HCT116 (cell line): ENCODE data around the gene TLR2. TPM values are rescaled to one million over a fixed set of nuclear protein-coding genes. Genes with fewer than 3 reads are reported as not detected.

Experiments
- ATAC-seq: fragments of 200-7000 bp; cut with Tn5 transposase; 2 replicates; pipeline ENCODE4 v1.9.1; 2020; ENCODE audit warnings: mild to moderate bottlenecking, moderate library complexity
- BruUV-seq: library from RNA; stranded (reverse); fragments of 400-500 nt; replicated peaks from 2 replicates; lab custom pipeline; 2021; lab: Mats Ljungman, UMichigan
- CTCF ChIA-PET: fragments of 300-600 bp; sonication (Branson Sonifier 250); formaldehyde crosslinking; loops from one replicate; lab custom pipeline; 2021; ENCODE audit warnings: antibody characterized with exemption; lab: Charles Lee
- POLR2A ChIA-PET: fragments of 300-600, 350-600 bp; sonication (Branson Sonifier 250); formaldehyde crosslinking; loops from one replicate; lab custom pipeline; 2021; ENCODE audit warnings: antibody characterized with exemption; lab: Charles Lee
- RAD21 ChIA-PET, 2 experiments: fragments of 300-600 bp; sonication (Branson Sonifier 250); formaldehyde crosslinking; loops; one replicate each; lab custom pipeline; 2023; ENCODE audit warnings: low total read pairs in 2 of 2; ENCODE audit not compliant: uncharacterized antibody in 2 of 2, unreplicated experiment in 2 of 2, low non-redundant PET in 1 of 2; lab: Charles Lee
- DNase-seq: peaks from one replicate; pipeline ENCODE4 v3.0.0-alpha.2; 2010; ENCODE audit warnings: low read depth, low spot score
- H2AFZ ChIP-seq: fragments of 200-600 bp; shearing (Covaris generic), sonication (generic); 2 replicates; pipeline ENCODE4 v1.6.1; 2017; ENCODE audit warnings: low read depth, mixed run types, mixed read lengths, antibody characterized with exemption, low read length; ENCODE audit not compliant: poor library complexity, severe bottlenecking
- H3K27ac ChIP-seq: 2 replicates; pipeline ENCODE4 v1.5.1; 2012; ENCODE audit warnings: low read depth, low read length
- H3K27me3 ChIP-seq: fragments of 200-600 bp; sonication (generic); 2 replicates; pipeline ENCODE4 v1.6.1; 2016; ENCODE audit warnings: mixed run types, low read length, mixed read lengths; ENCODE audit not compliant: insufficient read depth
- H3K36me3 ChIP-seq, 2 experiments: fragments of 200-500 bp in 1 of 2; fragments of 200-600 bp in 1 of 2; sonication (Bioruptor generic) in 1 of 2; sonication (generic) in 1 of 2; 2 replicates each; pipeline versions ENCODE4 v1.5.1 to v1.6.1; 2014 to 2016; ENCODE audit warnings: low read length in 2 of 2, inconsistent platforms in 1 of 2, mixed read lengths in 1 of 2, mixed run types in 1 of 2; ENCODE audit not compliant: insufficient read depth in 2 of 2, control insufficient read depth in 1 of 2
- H3K4me1 ChIP-seq, 2 experiments: fragments of 200-600 bp in 1 of 2; sonication (generic) in 1 of 2; 2 replicates each; pipeline versions ENCODE4 v1.5.1 to v1.6.1; 2012 to 2017; ENCODE audit warnings: low read length in 2 of 2, inconsistent platforms in 1 of 2, mild to moderate bottlenecking in 1 of 2, mixed read lengths in 1 of 2, mixed run types in 1 of 2, moderate library complexity in 1 of 2; ENCODE audit not compliant: insufficient read depth in 2 of 2, control insufficient read depth in 1 of 2
- H3K4me2 ChIP-seq: fragments of 200-600 bp; sonication (generic); 2 replicates; pipeline ENCODE4 v1.6.1; 2017; ENCODE audit warnings: mixed run types, low read length, mixed read lengths
- H3K4me3 ChIP-seq, 2 experiments: fragments of 200-600 bp in 1 of 2; sonication (generic) in 1 of 2; replicated peaks in 1 of 2; 2 replicates each; pipeline ENCODE4 v1.5.1; 2011 to 2016; ENCODE audit warnings: low read length in 2 of 2, control low read depth in 1 of 2, low read depth in 1 of 2, mild to moderate bottlenecking in 1 of 2, mixed read lengths in 1 of 2, mixed run types in 1 of 2
- H3K79me2 ChIP-seq: fragments of 200-600 bp; sonication (generic); 2 replicates; pipeline ENCODE4 v1.6.1; 2017; ENCODE audit warnings: mild to moderate bottlenecking, mixed run types, low read length, moderate library complexity, mixed read lengths; ENCODE audit not compliant: insufficient read depth
- H3K9ac ChIP-seq: fragments of 200-600 bp; sonication (generic); 2 replicates; pipeline ENCODE4 v1.6.1; 2016; ENCODE audit warnings: low read length, mixed read lengths
- H3K9me2 ChIP-seq: fragments of 200-600 bp; sonication (generic), shearing (Covaris generic); 2 replicates; pipeline ENCODE4 v1.6.1; 2017; ENCODE audit warnings: mixed run types, mild to moderate bottlenecking, moderate library complexity; ENCODE audit not compliant: insufficient read depth
- H3K9me3 ChIP-seq, 2 experiments: fragments of 200-500 bp in 1 of 2; fragments of 200-600 bp in 1 of 2; sonication (Bioruptor generic) in 1 of 2; sonication (generic) in 1 of 2; 2 replicates each; pipeline ENCODE4 v1.6.1; 2014 to 2017; ENCODE audit warnings: low read length in 2 of 2, mixed read lengths in 2 of 2, inconsistent platforms in 1 of 2, low read depth in 1 of 2, mild to moderate bottlenecking in 1 of 2, mixed run types in 1 of 2, moderate library complexity in 1 of 2; ENCODE audit not compliant: control insufficient read depth in 1 of 2, insufficient read depth in 1 of 2
- H4K20me1 ChIP-seq: fragments of 200-600 bp; sonication (generic), shearing (Covaris generic); 2 replicates; pipeline ENCODE4 v1.6.1; 2017; ENCODE audit warnings: mixed run types, mild to moderate bottlenecking, moderate library complexity; ENCODE audit not compliant: insufficient read depth
- CBX3 ChIP-seq: IDR thresholded peaks from 2 replicates; pipeline ENCODE4 v1.6.1; 2012; ENCODE audit warnings: low read depth
- CEBPB ChIP-seq: IDR thresholded peaks from 2 replicates; pipeline ENCODE4 v1.6.1; 2012; ENCODE audit warnings: low read depth
- EGR1 ChIP-seq: IDR thresholded peaks from 2 replicates; pipeline ENCODE4 v1.6.1; 2012; ENCODE audit warnings: low read depth
- ELF1 ChIP-seq: IDR thresholded peaks from 2 replicates; pipeline ENCODE4 v1.6.1; 2012; ENCODE audit warnings: low read depth, borderline replicate concordance
- EZH2phosphoT487 ChIP-seq: fragments of 200-600 bp; IDR thresholded peaks from 2 replicates; pipeline ENCODE4 v1.6.1; 2018; ENCODE audit warnings: antibody characterized with exemption, borderline replicate concordance
- FOSL1 ChIP-seq: IDR thresholded peaks from 2 replicates; pipeline ENCODE4 v1.6.1; 2012; ENCODE audit warnings: low read depth
- JUND ChIP-seq: IDR thresholded peaks from 2 replicates; pipeline ENCODE4 v1.6.1; 2012
- POLR2AphosphoS5 ChIP-seq: IDR thresholded peaks from 2 replicates; pipeline ENCODE4 v1.6.1; 2011; ENCODE audit warnings: mild to moderate bottlenecking, low read depth, low read length, moderate library complexity
- RAD21 ChIP-seq: IDR thresholded peaks from 2 replicates; pipeline ENCODE4 v1.6.1; 2012; ENCODE audit warnings: low read depth, mild to moderate bottlenecking
- SP1 ChIP-seq: IDR thresholded peaks from 2 replicates; pipeline ENCODE4 v1.6.1; 2012; ENCODE audit warnings: low read depth
- ZFX ChIP-seq: fragments of 450-650 bp; IDR thresholded peaks from 2 replicates; pipeline ENCODE4 v1.6.1; 2017
- ZNF274 ChIP-seq: fragments of 200-500 bp; sonication (Bioruptor generic); IDR thresholded peaks from 2 replicates; pipeline ENCODE4 v1.6.1; 2014; ENCODE audit warnings: mild to moderate bottlenecking, low read depth, low read length, inconsistent platforms
- intact Hi-C: fragments of 100-400 bp; cut with micrococcal nuclease; formaldehyde crosslinking; loops from 2 replicates; pipeline ENCODE4 v1.10.0; 2022
- total RNA-seq: library from RNA; stranded (reverse); gene quantifications from one replicate; pipeline ENCODE4 v1.2.1, GENCODE V29; 2021; ENCODE audit not compliant: unreplicated experiment
- TF ChIP-seq, protein P1 (sequence below): IDR thresholded peaks from 2 replicates; pipeline ENCODE4 v1.6.1; 2011; ENCODE audit warnings: mild to moderate bottlenecking, low read length, moderate library complexity; ENCODE audit not compliant: insufficient replicate concordance; ENCODE audit errors: extremely low read depth

The TLR2 gene
- total RNA-seq, 1 experiment from 2014 or later, result 0.12 TPM

DNA sequence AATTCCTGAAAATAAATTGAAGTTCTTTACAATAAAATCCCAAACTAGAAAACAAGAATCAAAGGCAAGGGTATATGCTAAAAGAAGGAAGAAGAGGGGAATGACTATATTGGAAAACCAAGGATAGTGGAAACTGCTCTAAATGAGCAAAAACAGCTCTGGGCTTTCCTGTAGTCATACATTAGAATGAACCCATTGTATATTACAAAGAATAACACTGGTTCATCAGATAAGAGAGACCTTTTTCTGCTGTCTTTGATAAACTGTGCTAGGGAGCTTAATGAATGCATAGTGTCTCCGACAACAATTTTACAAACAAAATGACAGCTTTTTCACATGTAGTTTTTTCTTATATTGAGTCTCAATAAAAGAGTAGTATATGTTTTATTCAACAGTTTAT lies 26.6 kb downstream of the TLR2 start:
- Histone ChIP-seq H3K4me2 (no peak overlapping the region), H3K4me1 (peaks cover 0 to 7% of the 10 kb centered on the region in 2 experiments; a peak in 2 of 4 replicates), H3K9me2 (no peaks in the 10 kb centered on the region), H3K9ac (no peak overlapping the region), H4K20me1 (no peaks in the 10 kb centered on the region), H3K36me3 (no peaks in the 10 kb centered on the region), H3K79me2 (no peaks in the 10 kb centered on the region), H3K27me3 (0 out of 2 replicates have a peak, but pooled peaks cover 4% of the 10 kb centered on the region), H3K9me3 (no peaks in the 10 kb centered on the region), H3K27ac (no peak overlapping the region), H3K4me3 (no peak overlapping the region), H2AFZ (no peak overlapping the region)
- ATAC-seq (no peak), DNase-seq (no peak)
- intact Hi-C loops, result no loop called here
- CTCF ChIA-PET, result no interaction called here
- no peak for TF ChIP-seq JUND
- no peak for TF ChIP-seq EGR1
- no peak for TF ChIP-seq ZFX
- no peak for TF ChIP-seq EZH2phosphoT487
- no peak for TF ChIP-seq CBX3
- TF ChIP-seq, protein P1, sequence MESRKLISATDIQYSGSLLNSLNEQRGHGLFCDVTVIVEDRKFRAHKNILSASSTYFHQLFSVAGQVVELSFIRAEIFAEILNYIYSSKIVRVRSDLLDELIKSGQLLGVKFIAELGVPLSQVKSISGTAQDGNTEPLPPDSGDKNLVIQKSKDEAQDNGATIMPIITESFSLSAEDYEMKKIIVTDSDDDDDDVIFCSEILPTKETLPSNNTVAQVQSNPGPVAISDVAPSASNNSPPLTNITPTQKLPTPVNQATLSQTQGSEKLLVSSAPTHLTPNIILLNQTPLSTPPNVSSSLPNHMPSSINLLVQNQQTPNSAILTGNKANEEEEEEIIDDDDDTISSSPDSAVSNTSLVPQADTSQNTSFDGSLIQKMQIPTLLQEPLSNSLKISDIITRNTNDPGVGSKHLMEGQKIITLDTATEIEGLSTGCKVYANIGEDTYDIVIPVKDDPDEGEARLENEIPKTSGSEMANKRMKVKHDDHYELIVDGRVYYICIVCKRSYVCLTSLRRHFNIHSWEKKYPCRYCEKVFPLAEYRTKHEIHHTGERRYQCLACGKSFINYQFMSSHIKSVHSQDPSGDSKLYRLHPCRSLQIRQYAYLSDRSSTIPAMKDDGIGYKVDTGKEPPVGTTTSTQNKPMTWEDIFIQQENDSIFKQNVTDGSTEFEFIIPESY, result no peak
- no peak for TF ChIP-seq ELF1
- no peak for TF ChIP-seq POLR2AphosphoS5
- TF ChIP-seq SP1, result no peak
- no peak for TF ChIP-seq FOSL1
- no peak for TF ChIP-seq CEBPB
- TF ChIP-seq ZNF274, result no peak
- no peak for TF ChIP-seq RAD21
- POLR2A ChIA-PET, result no interaction called here
- RAD21 ChIA-PET, result no interaction called here
- BruUV-seq, result no TSS peak
